ENCODE results near the gene CNTNAP3B.
"Not testable (repeated sequence)": the region's sequence is repeated elsewhere in the genome, so short reads cannot be mapped to it uniquely, and the experiment has no call there.

CNTNAP3B gene

DNA sequence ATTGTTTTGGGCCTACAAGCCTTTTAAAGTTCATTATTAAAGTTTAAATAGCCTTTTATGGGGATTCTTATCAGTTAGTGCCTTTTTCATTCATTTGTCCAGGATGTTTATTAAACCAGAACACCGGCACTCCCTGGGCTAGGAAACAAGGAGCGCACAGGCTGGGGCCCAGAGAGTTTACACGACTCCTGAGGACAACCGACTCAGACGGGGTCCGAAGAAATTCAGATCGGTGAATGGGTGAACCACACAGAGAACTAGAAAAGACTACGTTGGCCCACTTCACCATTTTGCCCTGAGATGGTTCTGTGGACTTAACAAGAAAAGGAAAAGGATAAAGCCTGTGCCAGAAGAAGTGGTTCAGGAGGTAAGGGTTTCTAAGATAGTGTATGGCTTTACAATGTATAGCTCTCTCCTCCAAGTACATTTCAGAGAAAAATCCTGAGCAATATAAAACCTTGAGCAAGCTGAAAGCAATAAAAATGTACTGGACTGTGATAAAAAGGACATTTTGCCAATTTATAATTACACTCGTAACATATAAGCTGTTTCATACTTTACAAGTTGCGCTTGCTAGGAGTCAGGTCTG lies 84.7 kb downstream of the CNTNAP3B start:
- H3K27ac Mint-ChIP-seq; H3K4me1 Mint-ChIP-seq (ENCODE audit: low read depth in 2 of 2); H3K36me3 Mint-ChIP-seq (ENCODE audit: insufficient read depth); H3K9me3 Mint-ChIP-seq; DNase-seq; ATAC-seq (replicated peaks); H3K27me3 Mint-ChIP-seq; H3K4me3 Mint-ChIP-seq: not testable (repeated sequence)

DNA sequence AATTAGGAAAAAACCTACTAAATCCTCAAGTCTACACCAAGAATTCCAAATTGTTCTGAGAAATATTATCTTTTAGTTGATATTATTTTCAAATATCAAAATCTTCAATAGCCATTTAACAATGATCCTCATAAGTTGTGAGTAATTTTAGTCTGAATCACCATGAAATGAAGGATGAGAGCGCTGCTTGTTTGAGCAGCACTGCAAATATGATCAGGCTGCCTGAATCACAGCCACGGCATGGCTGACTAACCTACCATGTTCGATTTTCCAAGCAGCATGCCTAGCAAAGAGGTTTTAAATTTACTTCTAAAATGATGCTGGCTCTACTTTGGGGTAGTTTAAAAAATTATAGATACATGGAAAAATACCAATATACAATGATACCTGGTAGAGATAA lies 95.7 kb downstream of the CNTNAP3B start:
- H3K27me3 Mint-ChIP-seq; H3K9me3 Mint-ChIP-seq; H3K36me3 Mint-ChIP-seq (ENCODE audit: insufficient read depth); ATAC-seq (replicated peaks); H3K27ac Mint-ChIP-seq; DNase-seq; H3K4me1 Mint-ChIP-seq (ENCODE audit: low read depth in 2 of 2); H3K4me3 Mint-ChIP-seq: not testable (repeated sequence)

DNA sequence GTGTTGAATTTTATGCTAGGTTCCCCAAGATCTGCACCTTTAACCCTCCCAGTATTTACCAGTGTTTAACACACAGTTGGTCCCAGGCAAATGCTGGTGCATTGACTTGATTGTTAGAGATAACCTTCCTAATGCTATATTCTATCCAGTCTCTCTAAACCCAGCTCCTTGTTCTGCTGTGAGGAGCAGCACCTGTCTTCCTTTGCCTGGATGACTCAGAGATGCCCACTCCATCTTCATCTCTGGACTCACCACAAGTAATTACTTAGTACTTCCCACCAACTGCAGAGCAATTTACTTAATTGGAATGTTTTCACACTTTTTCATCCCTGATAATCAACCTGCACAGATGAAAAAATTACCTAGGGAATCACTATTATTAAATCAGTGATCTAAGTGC lies 108.6 kb downstream of the CNTNAP3B start:
- H3K4me1 Mint-ChIP-seq (ENCODE audit: low read depth in 2 of 2); H3K36me3 Mint-ChIP-seq (ENCODE audit: insufficient read depth); H3K27ac Mint-ChIP-seq; H3K9me3 Mint-ChIP-seq; ATAC-seq (replicated peaks); DNase-seq; H3K4me3 Mint-ChIP-seq; H3K27me3 Mint-ChIP-seq: not testable (repeated sequence)

DNA sequence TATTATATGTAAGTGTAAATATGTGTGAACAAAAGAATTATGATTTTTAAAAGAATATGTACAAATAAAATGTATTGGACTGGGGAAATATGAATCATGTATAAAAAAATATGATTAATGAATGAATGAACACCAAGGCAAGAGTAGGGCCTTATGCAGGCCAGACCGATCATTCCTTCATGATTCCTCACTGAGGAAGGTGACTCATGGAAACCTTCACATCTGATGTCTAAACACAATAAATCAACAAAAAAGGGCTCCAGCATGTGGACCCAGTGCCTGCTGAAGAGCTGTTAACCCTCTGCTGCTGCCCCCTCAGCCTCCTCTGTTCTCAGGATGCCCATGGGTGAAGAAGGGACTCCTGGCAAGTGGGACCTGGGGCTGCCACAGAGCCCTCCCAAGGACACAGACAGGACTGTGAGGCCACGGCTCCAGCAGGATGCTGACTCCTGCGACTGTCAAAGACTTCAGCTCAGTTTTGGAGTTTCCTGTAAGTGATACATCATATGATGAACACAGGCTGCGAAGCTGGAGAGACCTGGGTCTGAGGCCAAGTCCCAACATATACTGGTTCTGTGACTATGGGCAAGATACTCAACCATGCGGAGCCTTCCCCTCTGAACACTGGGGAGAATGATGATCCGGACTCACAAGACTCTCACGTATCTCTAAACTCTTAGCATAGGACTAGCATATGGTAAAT lies 110.9 kb downstream of the CNTNAP3B start:
- not testable (repeated sequence) for H3K27ac Mint-ChIP-seq; ATAC-seq (replicated peaks)

DNA sequence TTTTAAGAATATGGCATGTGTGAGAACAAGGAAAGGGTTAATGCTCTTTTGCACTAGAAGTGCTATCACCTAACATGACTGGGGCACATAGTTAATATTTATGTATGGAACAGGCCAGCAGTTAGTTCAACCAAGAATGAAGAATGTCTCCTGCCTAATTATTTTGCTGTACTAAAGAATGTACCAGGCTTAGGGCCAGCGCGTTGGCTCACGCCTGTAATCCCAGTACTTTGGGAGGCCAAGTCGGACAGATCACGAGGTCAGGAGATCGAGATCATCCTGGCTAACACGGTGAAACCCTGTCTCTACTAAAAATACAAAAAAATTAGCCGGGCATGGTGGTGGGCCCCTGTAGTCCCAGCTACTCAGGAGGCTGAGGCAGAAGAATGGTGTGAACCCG lies 114.9 kb downstream of the CNTNAP3B start:
- ATAC-seq (replicated peaks); DNase-seq; H3K9me3 Mint-ChIP-seq; H3K4me1 Mint-ChIP-seq (ENCODE audit: low read depth in 2 of 2); H3K4me3 Mint-ChIP-seq; H3K36me3 Mint-ChIP-seq (ENCODE audit: insufficient read depth); H3K27ac Mint-ChIP-seq; H3K27me3 Mint-ChIP-seq: not testable (repeated sequence)

More for the DNA sequence above, 110.9 kb downstream of the CNTNAP3B start:
- DNase-seq; H3K27me3 Mint-ChIP-seq; H3K36me3 Mint-ChIP-seq (ENCODE audit: insufficient read depth); H3K9me3 Mint-ChIP-seq; H3K4me1 Mint-ChIP-seq (ENCODE audit: low read depth in 2 of 2); H3K4me3 Mint-ChIP-seq: not testable (repeated sequence)

DNA sequence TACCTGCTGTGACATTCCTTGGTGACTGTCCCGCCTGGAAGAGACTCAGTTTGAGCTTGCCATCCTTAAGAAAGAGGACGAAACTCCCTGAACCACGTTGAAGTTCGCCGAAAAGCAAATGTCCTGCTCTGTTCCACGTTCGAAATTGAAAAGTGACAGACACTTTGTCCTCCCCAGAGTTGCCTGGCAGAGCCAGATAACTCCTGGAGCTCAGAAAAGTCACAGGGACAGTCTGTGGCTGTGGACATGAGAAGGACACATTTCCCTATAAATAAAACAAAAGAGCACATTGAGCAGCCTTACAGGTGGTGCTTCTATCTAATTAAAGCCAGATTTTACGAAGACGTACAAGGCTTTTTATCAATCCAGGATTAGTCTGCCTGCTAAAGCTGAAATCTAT lies 137.6 kb downstream of the CNTNAP3B start:
- H3K36me3 Mint-ChIP-seq (ENCODE audit: insufficient read depth); H3K4me3 Mint-ChIP-seq; H3K4me1 Mint-ChIP-seq (ENCODE audit: low read depth in 2 of 2); H3K9me3 Mint-ChIP-seq; H3K27me3 Mint-ChIP-seq; DNase-seq; ATAC-seq (replicated peaks); H3K27ac Mint-ChIP-seq: not testable (repeated sequence)

DNA sequence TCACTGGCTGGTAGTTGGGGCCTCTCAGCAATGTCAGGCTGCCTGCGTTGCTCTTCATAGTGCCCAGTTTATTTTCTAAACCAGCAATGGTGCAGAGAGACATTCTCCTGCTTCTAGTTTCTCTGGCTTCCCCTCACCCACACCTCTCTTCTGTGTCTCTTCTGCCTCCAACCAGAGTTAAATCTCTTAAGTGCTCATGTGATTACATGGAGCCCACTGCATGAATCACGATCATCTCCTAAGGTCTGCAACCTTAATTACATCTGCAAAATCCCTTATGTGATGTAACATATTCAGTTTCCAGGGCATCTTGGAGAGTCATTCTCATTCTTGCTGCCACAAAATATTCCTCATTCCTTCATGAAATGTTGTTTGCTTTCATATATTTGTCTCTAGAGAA lies 149.0 kb downstream of the CNTNAP3B start:
- not testable (repeated sequence) for H3K4me1 Mint-ChIP-seq (ENCODE audit: low read depth in 2 of 2); DNase-seq; ATAC-seq (replicated peaks); H3K4me3 Mint-ChIP-seq; H3K36me3 Mint-ChIP-seq (ENCODE audit: insufficient read depth); H3K9me3 Mint-ChIP-seq; H3K27ac Mint-ChIP-seq; H3K27me3 Mint-ChIP-seq

DNA sequence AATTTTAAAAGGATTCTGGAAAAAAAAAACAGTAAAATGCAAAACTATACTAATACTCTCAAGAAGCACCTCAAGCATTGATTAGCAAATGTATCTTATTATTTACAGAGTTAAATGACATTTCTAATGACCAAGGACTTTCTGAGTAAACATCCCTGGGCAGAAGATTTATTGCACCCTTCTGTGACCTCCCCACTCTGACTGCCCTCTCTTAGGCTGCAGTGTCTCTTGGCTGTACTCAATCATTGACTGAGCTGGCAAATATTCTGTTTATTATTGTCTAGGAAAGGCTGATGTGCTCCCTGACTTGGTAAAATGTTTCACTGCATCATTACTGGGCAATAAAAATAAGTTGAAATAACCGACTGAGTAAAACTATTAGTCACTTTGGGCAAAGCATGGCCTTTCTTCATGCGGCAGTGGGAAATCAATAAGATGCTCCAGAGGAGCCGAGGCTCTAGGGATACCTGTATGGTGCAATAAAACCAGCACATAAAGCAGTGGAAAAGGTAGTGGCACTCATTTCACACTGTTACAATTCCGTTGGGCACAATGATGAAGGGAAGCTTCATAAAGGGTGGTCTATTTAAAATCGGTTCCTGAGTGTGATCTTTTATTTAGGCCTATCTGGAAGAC lies 151.1 kb downstream of the CNTNAP3B start:
- not testable (repeated sequence) for H3K27ac Mint-ChIP-seq; ATAC-seq (replicated peaks); H3K4me1 Mint-ChIP-seq (ENCODE audit: low read depth in 2 of 2); H3K27me3 Mint-ChIP-seq; H3K4me3 Mint-ChIP-seq; H3K9me3 Mint-ChIP-seq; H3K36me3 Mint-ChIP-seq (ENCODE audit: insufficient read depth); DNase-seq

DNA sequence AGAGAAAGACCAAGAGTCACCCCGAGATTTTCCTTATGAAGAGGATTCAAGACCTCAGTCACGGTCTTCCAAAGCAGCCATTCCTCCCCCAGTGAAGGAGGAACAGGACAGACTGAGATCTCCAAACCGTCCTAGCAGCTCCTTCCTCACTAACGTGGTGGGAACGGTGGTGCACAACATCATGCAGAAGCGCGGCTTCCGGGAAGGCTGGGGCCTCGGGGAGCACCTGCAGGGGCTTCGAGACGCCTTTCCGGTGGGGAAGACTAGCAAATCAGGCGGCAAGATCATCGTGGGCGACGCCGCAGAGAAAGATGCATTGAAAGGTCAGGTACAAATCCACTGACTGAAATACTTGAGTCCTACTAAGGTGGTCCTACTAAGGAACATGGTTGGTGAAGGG lies 154.3 kb downstream of the CNTNAP3B start:
- H3K27ac Mint-ChIP-seq; DNase-seq; ATAC-seq (replicated peaks); H3K4me1 Mint-ChIP-seq (ENCODE audit: low read depth in 2 of 2); H3K27me3 Mint-ChIP-seq; H3K4me3 Mint-ChIP-seq; H3K9me3 Mint-ChIP-seq; H3K36me3 Mint-ChIP-seq (ENCODE audit: insufficient read depth): not testable (repeated sequence)

DNA sequence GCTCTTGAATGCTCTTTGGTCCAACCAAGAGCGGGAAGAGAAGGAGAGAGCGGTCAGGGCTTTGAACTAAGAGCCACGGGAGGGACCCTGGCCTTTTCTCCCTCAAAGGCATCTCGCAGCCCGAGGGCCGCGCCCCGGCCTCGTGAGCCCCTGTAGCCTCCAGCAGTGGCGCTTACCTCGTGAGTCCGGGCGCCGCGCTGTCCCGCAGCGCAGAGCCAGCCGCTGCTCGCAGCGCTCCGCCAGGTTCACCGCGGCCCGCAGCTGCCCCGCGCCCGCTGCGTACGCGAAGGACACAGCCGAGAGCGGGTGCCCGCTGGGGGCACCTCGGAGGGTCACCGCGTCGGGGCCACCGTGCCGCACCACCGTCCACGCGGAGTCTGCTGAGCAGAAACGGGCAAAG lies 176.2 kb downstream of the CNTNAP3B start:
- H3K9me3 Mint-ChIP-seq; H3K36me3 Mint-ChIP-seq (ENCODE audit: insufficient read depth); H3K4me3 Mint-ChIP-seq; H3K4me1 Mint-ChIP-seq (ENCODE audit: low read depth in 2 of 2); DNase-seq; H3K27me3 Mint-ChIP-seq; ATAC-seq (replicated peaks); H3K27ac Mint-ChIP-seq: not testable (repeated sequence)

DNA sequence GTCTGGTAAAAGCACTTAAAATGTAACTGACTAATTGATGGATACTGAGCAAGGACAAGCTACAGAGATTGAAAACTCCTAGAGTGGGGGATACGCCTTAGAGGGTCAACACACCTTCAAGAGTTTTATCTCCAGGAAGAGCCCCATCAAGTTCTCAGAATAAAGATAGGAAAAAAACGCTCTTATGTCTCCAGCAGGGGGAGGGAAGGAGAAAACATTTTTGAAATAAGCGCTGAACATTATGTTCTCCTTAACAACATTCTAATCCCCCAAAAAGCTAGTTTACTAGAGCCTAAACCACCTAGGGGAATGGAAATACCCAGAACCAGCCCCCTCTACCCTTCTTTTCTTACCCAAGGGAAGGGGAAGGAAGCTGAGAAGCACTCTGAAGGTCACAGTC lies 187.5 kb downstream of the CNTNAP3B start:
- DNase-seq; H3K9me3 Mint-ChIP-seq; H3K4me3 Mint-ChIP-seq; H3K36me3 Mint-ChIP-seq (ENCODE audit: insufficient read depth); H3K27me3 Mint-ChIP-seq; ATAC-seq (replicated peaks); H3K4me1 Mint-ChIP-seq (ENCODE audit: low read depth in 2 of 2); H3K27ac Mint-ChIP-seq: not testable (repeated sequence)

DNA sequence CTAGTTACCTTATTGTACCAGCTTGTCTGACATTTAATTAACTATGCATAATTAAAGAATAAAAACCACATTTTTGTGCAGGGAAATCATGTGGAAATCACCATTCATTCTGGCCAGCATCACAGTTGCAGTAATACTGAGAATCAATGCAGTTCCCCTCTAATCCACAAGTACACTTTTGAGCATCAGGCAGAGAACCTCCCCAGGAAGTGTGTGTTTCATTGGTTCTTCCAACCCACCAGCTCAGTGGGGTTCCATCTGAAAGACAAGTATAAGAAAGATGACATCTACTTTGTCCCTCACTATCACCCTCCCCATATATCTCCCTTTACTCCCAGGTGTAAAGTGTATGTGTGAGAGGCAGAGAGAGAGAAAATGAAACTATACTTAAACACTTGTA lies 191.1 kb downstream of the CNTNAP3B start:
- not testable (repeated sequence) for DNase-seq; H3K36me3 Mint-ChIP-seq (ENCODE audit: insufficient read depth); H3K4me3 Mint-ChIP-seq; H3K27me3 Mint-ChIP-seq; H3K4me1 Mint-ChIP-seq (ENCODE audit: low read depth in 2 of 2); ATAC-seq (replicated peaks); H3K27ac Mint-ChIP-seq; H3K9me3 Mint-ChIP-seq

DNA sequence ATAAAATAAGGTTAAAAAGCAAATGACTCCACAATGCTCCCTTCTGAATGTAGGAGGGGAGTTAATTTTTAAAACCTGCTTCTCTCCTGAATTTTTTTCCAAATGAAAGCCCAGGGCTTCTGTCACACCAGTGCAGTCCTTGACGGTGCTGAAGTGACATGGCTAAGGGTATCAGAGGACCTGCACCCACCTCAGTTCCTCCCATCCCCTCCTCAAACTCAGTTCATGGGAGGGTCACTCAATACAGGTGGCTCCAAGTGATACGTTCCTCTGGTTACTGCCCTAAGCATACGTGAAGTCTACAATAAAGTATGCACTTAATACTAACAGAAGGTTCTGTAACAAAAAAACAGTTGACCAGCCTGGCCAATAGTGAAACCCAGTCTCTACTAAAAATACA lies 193.5 kb downstream of the CNTNAP3B start:
- ATAC-seq (replicated peaks); H3K9me3 Mint-ChIP-seq; H3K27me3 Mint-ChIP-seq; H3K36me3 Mint-ChIP-seq (ENCODE audit: insufficient read depth); H3K27ac Mint-ChIP-seq; H3K4me1 Mint-ChIP-seq (ENCODE audit: low read depth in 2 of 2); DNase-seq; H3K4me3 Mint-ChIP-seq: not testable (repeated sequence)

DNA sequence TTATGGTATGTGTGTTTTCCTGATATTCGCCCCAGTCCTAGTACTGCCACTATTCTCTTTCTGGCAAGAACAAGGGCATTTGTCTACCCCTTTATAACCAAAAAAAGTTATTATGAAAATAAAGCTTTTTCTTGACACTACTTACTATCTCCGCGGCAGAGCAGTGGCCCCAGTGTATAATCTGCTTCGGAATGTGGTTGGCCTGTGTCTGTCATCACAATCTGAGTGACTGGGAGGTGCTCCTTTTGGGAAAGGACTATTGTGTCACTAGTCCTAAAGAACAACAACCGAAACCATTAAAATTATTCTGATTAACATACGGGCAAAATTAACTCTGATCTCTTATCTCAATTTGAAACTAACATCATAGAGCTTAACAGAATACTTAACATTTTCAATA lies 200.1 kb downstream of the CNTNAP3B start:
- H3K36me3 Mint-ChIP-seq (ENCODE audit: insufficient read depth); H3K27ac Mint-ChIP-seq; ATAC-seq (replicated peaks); H3K27me3 Mint-ChIP-seq; H3K9me3 Mint-ChIP-seq; DNase-seq; H3K4me3 Mint-ChIP-seq; H3K4me1 Mint-ChIP-seq (ENCODE audit: low read depth in 2 of 2): not testable (repeated sequence)
